ENCODE data around the gene PKDREJ. TPM values are rescaled to one million over a fixed set of nuclear protein-coding genes. Genes with fewer than 3 reads are reported as not detected.

PKDREJ gene
- total RNA-seq, 6 donors from 2014 or later, result 0.06 to 1.0 TPM; not detected in 4

DNA sequence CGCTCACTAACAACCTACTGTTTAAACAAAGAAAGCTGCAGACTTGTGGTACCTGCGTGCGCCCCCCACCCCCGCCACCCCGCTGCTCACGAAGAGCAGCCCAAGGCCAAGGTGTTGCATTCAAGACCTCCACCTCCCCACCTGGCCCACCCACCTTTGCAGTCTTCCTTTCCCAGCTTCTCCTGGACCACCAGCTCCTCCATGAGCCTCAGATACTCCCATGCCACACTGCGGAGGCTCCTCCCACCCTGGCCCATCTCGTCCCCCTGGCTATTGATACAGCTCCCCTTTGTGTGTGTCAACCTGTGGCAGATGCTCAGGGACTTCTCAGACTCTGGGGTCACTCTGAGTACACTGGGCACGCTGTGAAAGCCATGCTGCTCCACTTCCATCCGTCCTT, 17.0 kb downstream of the PKDREJ start:
- H3K36me3 ChIP-seq, result peaks cover 5 to 27% (median 7%) of the 10 kb centered on the region in 4 donors
- no peaks in the 10 kb centered on the region for H3K27me3 ChIP-seq
- DNase-seq (no peak), ATAC-seq (ENCODE audit: low FRiP score in 2 of 2) (no peak)
- peaks cover 10 to 22% (median 15%) of the 10 kb centered on the region in 4 donors for H3K4me1 ChIP-seq
- H3K4me3 ChIP-seq, result no peak overlapping the region
- WGBS, 2 donors, result 89 to 91% methylated on average over 8 to 10 of the region's 10 CpGs
- H3K9me3 ChIP-seq, result no peaks in the 10 kb centered on the region
- H3K27ac ChIP-seq, result no peak overlapping the region
- TF ChIP-seq EP300 (IDR thresholded peaks at IDR 0.05) (no peak), POLR2AphosphoS5 (IDR thresholded peaks at IDR 0.05) (no peak), POLR2A (IDR thresholded peaks at IDR 0.05) (no peak)
- TF ChIP-seq, protein P1, sequence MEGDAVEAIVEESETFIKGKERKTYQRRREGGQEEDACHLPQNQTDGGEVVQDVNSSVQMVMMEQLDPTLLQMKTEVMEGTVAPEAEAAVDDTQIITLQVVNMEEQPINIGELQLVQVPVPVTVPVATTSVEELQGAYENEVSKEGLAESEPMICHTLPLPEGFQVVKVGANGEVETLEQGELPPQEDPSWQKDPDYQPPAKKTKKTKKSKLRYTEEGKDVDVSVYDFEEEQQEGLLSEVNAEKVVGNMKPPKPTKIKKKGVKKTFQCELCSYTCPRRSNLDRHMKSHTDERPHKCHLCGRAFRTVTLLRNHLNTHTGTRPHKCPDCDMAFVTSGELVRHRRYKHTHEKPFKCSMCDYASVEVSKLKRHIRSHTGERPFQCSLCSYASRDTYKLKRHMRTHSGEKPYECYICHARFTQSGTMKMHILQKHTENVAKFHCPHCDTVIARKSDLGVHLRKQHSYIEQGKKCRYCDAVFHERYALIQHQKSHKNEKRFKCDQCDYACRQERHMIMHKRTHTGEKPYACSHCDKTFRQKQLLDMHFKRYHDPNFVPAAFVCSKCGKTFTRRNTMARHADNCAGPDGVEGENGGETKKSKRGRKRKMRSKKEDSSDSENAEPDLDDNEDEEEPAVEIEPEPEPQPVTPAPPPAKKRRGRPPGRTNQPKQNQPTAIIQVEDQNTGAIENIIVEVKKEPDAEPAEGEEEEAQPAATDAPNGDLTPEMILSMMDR (IDR thresholded peaks at IDR 0.05), result no peak

DNA sequence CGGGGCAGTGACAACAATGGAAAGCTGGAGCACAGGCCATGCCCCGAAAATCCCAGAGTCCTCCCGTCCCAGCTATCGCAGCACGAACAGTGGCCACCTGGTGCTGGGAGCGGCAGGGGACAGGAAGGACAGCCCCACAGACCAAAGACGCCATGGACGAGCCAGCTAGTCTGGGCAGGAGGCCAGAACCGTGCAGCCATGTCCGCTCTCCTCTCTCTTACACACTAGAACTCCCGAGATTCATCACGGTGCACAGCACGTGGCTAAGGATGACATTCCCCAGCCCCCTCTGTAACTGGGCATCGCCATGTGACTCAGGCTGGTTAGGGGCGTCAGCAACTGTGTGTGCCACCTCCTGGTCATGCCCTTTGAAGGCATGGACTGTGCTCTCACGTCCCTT, 17.6 kb downstream of the PKDREJ start:
- no peaks in the 10 kb centered on the region for H3K27me3 ChIP-seq
- H3K36me3 ChIP-seq, result peaks cover 5 to 27% (median 7%) of the 10 kb centered on the region in 4 donors
- H3K4me1 ChIP-seq, result peaks cover 6 to 15% (median 9%) of the 10 kb centered on the region in 4 donors
- WGBS, 2 donors, result 57 to 66% methylated on average over 4 to 15 of the region's 16 CpGs
- no peak overlapping the region for H3K4me3 ChIP-seq
- TF ChIP-seq POLR2A (IDR thresholded peaks at IDR 0.05) (no peak), POLR2AphosphoS5 (IDR thresholded peaks at IDR 0.05) (no peak), EP300 (IDR thresholded peaks at IDR 0.05) (no peak)
- TF ChIP-seq, protein P1 (IDR thresholded peaks at IDR 0.05), result no peak
- DNase-seq, result no peak
- no peak for ATAC-seq (ENCODE audit: low FRiP score in 2 of 2)
- H3K9me3 ChIP-seq, result no peaks in the 10 kb centered on the region
- H3K27ac ChIP-seq, result peak overlapping the region in 1 of 4 donors; percentile 7

DNA sequence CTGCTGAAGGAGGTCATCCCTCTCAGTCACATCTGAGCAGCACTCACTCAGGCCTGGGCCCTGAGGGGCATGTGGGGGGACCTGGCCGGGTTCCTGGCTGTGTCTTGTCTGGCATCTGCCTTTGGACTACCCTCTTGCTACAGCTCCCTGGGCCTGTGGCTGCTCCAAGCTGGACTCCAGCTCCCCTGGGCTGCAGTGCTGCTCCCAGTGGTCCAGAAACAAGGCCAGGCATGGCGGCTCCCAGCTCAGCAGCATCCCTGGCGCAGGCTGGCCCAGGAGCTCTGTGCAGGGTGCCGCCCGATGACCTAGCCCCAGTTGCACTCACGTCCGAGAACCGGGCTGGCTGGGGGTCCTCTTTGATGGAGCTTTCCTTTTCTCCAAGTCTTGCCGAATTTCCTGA, 18.4 kb downstream of the PKDREJ start:
- Histone ChIP-seq H3K9me3 (no peaks in the 10 kb centered on the region), H3K27ac (no peak overlapping the region), H3K4me1 (peaks cover 6 to 14% (median 9%) of the 10 kb centered on the region in 4 donors), H3K36me3 (peaks cover 5 to 32% (median 7%) of the 10 kb centered on the region in 4 donors), H3K4me3 (no peak overlapping the region), H3K27me3 (no peaks in the 10 kb centered on the region)
- WGBS, 2 donors, result 86 to 97% methylated on average over 5 to 8 of the region's 9 CpGs
- TF ChIP-seq POLR2A (IDR thresholded peaks at IDR 0.05), result no peak
- no peak for TF ChIP-seq POLR2AphosphoS5 (IDR thresholded peaks at IDR 0.05)
- TF ChIP-seq EP300 (IDR thresholded peaks at IDR 0.05), result no peak
- TF ChIP-seq, protein P1 (IDR thresholded peaks at IDR 0.05), result no peak
- peak in 1 of 2 donors; percentile 7 for ATAC-seq (ENCODE audit: low FRiP score in 2 of 2)
- peak in 1 of 2 donors; percentile 69 for DNase-seq

DNA sequence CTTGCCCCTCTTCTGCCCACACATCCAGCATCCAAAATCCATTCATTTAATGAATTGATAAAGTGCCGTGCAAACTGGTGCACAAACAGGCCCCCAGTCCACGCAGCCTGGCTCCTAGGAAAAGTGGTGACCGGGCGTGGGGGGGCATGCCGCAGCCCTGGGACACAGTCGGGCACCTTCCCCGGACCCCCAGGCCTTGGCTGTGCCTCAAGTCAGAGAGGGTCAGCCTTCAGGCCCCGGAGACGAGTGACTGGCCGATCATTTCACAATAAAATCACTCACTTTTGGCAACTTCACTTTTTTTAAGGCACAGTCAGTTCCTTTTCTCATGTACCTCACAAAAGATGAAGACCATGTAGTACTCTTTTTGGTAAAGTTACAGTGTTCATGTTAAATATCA, 21.1 kb downstream of the PKDREJ start:
- H3K27ac ChIP-seq, result no peak overlapping the region
- peak in 1 of 2 donors; percentile 56 for DNase-seq
- peaks cover 0 to 4% (median 0%) of the 10 kb centered on the region in 4 donors for H3K4me1 ChIP-seq
- no peak overlapping the region for H3K4me3 ChIP-seq
- no peak for TF ChIP-seq POLR2AphosphoS5 (IDR thresholded peaks at IDR 0.05)
- TF ChIP-seq, protein P1 (IDR thresholded peaks at IDR 0.05), result no peak
- no peak for TF ChIP-seq POLR2A (IDR thresholded peaks at IDR 0.05)
- no peak for TF ChIP-seq EP300 (IDR thresholded peaks at IDR 0.05)
- 89 to 94% methylated on average over 10 of the region's 10 CpGs for WGBS, 2 donors
- H3K9me3 ChIP-seq, result no peaks in the 10 kb centered on the region
- no peaks in the 10 kb centered on the region for H3K27me3 ChIP-seq
- H3K36me3 ChIP-seq, result peaks cover 5 to 43% (median 14%) of the 10 kb centered on the region in 4 donors
- no peak for ATAC-seq (ENCODE audit: low FRiP score in 2 of 2)

DNA sequence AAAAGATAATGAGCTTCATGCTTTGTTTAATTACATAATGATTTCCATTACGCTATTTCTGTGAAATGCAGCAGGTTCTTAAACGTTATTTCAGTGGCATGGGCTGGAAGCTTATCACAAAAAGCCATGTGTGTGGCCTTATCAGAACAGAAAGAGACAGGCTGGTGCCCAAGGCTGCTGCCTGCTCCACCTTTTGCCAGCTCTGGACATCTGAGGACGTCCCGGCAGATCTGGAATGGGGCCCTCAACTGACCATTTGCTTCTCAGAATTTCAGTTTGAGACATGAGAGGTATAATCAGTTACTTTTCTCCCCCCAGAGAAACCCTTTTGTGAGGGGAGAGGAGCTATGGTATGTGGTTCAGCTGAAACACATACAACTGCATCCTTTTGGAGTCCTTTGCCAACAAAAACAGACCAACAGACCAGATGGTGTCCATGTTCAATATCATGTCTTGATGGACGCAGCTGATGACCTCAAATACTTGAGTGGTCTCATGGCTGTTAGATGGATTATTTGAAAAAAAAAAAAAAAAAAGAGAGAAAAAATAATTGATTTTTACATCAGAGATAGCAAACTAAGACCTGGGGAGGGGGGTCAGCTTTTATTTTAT, 21.6 kb downstream of the PKDREJ start:
- 73 to 86% methylated on average over 5 of the region's 5 CpGs for WGBS, 2 donors
- ATAC-seq (ENCODE audit: low FRiP score in 2 of 2), result no peak
- TF ChIP-seq EP300 (IDR thresholded peaks at IDR 0.05) (no peak), POLR2A (IDR thresholded peaks at IDR 0.05) (no peak), POLR2AphosphoS5 (IDR thresholded peaks at IDR 0.05) (no peak)
- TF ChIP-seq, protein P1 (IDR thresholded peaks at IDR 0.05), result no peak
- Histone ChIP-seq H3K4me1 (peaks cover 0 to 4% (median 0%) of the 10 kb centered on the region in 4 donors), H3K36me3 (peaks cover 5 to 45% (median 16%) of the 10 kb centered on the region in 4 donors), H3K4me3 (no peak overlapping the region), H3K27ac (no peak overlapping the region), H3K9me3 (no peaks in the 10 kb centered on the region), H3K27me3 (no peaks in the 10 kb centered on the region)
- no peak for DNase-seq

Measured in upper lobe of left lung (tissue), 6 donors.